DOHH2 (cell line): ENCODE data around the gene CNDP1.

Experiments used
- H3F3A ChIP-seq: fragments of 200-600 bp; sonication (generic), shearing (Covaris generic); 2 replicates; pipeline ENCODE4 v1.6.0; 2016; ENCODE audit warnings: antibody characterized with exemption, mild to moderate bottlenecking; ENCODE audit not compliant: control insufficient read depth, insufficient read depth
- H3K27ac ChIP-seq: fragments of 200-600 bp; sonication (generic); 2 replicates; pipeline ENCODE4 v1.5.1; 2014; ENCODE audit warnings: low read depth, mild to moderate bottlenecking, low read length, moderate library complexity
- H3K27me3 ChIP-seq: fragments of 200-600 bp; sonication (generic); 2 replicates; pipeline ENCODE4 v1.6.1; 2014; ENCODE audit warnings: mild to moderate bottlenecking, low read length, mixed read lengths; ENCODE audit not compliant: control insufficient read depth
- H3K36me3 ChIP-seq: fragments of 200-600 bp; sonication (generic); 2 replicates; pipeline ENCODE4 v1.6.1; 2014; ENCODE audit warnings: mild to moderate bottlenecking, low read length, moderate library complexity, mixed read lengths; ENCODE audit not compliant: control insufficient read depth
- H3K4me1 ChIP-seq: fragments of 200-600 bp; sonication (generic); 2 replicates; pipeline ENCODE4 v1.6.1; 2014; ENCODE audit warnings: mild to moderate bottlenecking, low read length, mixed read lengths; ENCODE audit not compliant: control insufficient read depth
- H3K4me2 ChIP-seq: fragments of 200-600 bp; sonication (generic); 2 replicates; pipeline ENCODE4 v1.6.0; 2014; ENCODE audit warnings: mild to moderate bottlenecking, low read length, moderate library complexity
- H3K4me3 ChIP-seq: fragments of 200-600 bp; sonication (generic); 2 replicates; pipeline ENCODE4 v1.5.1; 2014; ENCODE audit warnings: mild to moderate bottlenecking, low read length, mixed read lengths
- H3K79me2 ChIP-seq: fragments of 200-600 bp; sonication (generic); 2 replicates; pipeline ENCODE4 v1.6.1; 2014; ENCODE audit warnings: mild to moderate bottlenecking, low read length, mixed read lengths; ENCODE audit not compliant: control insufficient read depth
- H3K9me2 ChIP-seq: fragments of 200-600 bp; sonication (generic); replicated peaks from 2 replicates; pipeline ENCODE4 v1.6.1; 2014; ENCODE audit warnings: mild to moderate bottlenecking, low read length, mixed read lengths; ENCODE audit not compliant: control insufficient read depth
- H3K9me3 ChIP-seq: fragments of 200-600 bp; sonication (generic); 2 replicates; pipeline ENCODE4 v1.6.1; 2014; ENCODE audit warnings: antibody characterized with exemption, low read length, mixed read lengths; ENCODE audit not compliant: control insufficient read depth, insufficient read depth
- H4K20me1 ChIP-seq: fragments of 200-600 bp; sonication (generic); 2 replicates; pipeline ENCODE4 v1.6.0; 2014; ENCODE audit warnings: low read depth, mild to moderate bottlenecking, antibody characterized with exemption, low read length, moderate library complexity; ENCODE audit not compliant: control insufficient read depth, insufficient read depth
- EZH2phosphoT487 ChIP-seq: fragments of 200-600 bp; sonication (generic); IDR thresholded peaks from 2 replicates; pipeline ENCODE4 v1.6.1; 2017; ENCODE audit warnings: borderline replicate concordance, mild to moderate bottlenecking, antibody characterized with exemption, low read length, moderate library complexity, mixed read lengths
- TF ChIP-seq, protein P1 (sequence below): fragments of 200-600 bp; sonication (generic); IDR thresholded peaks from one replicate; pipeline ENCODE4 v1.5.1; 2014; ENCODE audit warnings: antibody characterized with exemption, mild to moderate bottlenecking, low read depth, low read length; ENCODE audit not compliant: poor library complexity, severe bottlenecking

The CNDP1 gene

DNA sequence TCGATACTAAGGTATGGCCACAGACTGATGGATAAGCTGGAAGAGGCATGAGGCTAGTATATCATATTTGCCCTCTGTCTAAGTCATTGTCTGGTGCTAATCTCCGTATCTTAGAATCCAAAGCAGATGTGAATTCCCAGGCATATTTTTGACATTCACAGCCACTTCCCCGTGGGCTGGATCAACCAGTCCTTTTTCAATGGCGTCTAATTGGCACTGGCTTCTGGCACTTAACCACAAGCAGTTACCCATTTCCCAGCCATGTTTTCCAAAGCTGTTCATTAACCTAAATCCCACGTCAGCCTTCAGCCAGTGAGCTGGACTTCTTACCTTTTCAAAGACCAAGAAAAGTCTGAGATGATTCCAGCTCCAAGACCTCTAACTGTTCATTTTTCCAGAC lies 42.7 kb downstream of the CNDP1 start:
- Histone ChIP-seq H3K9me3 (no peaks in the 10 kb centered on the region), H3K9me2 (no peaks in the 10 kb centered on the region), H3F3A (no peaks in the 10 kb centered on the region), H3K4me1 (no peaks in the 10 kb centered on the region), H3K4me3 (no peak overlapping the region), H3K27me3 (peaks cover 22% of the 10 kb centered on the region), H3K4me2 (no peak overlapping the region), H3K79me2 (no peaks in the 10 kb centered on the region), H3K27ac (no peak overlapping the region), H4K20me1 (no peaks in the 10 kb centered on the region), H3K36me3 (no peaks in the 10 kb centered on the region)
- TF ChIP-seq, protein P1, sequence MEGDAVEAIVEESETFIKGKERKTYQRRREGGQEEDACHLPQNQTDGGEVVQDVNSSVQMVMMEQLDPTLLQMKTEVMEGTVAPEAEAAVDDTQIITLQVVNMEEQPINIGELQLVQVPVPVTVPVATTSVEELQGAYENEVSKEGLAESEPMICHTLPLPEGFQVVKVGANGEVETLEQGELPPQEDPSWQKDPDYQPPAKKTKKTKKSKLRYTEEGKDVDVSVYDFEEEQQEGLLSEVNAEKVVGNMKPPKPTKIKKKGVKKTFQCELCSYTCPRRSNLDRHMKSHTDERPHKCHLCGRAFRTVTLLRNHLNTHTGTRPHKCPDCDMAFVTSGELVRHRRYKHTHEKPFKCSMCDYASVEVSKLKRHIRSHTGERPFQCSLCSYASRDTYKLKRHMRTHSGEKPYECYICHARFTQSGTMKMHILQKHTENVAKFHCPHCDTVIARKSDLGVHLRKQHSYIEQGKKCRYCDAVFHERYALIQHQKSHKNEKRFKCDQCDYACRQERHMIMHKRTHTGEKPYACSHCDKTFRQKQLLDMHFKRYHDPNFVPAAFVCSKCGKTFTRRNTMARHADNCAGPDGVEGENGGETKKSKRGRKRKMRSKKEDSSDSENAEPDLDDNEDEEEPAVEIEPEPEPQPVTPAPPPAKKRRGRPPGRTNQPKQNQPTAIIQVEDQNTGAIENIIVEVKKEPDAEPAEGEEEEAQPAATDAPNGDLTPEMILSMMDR, result no peak
- no peak for TF ChIP-seq EZH2phosphoT487

GRCh38 chr18:74579496-74580065 lies 45.3 kb downstream of the CNDP1 start:
- H3K36me3 ChIP-seq, result no peaks in the 10 kb centered on the region
- H3K79me2 ChIP-seq, result no peaks in the 10 kb centered on the region
- H3K27me3 ChIP-seq, result peaks cover 22% of the 10 kb centered on the region
- H3K9me3 ChIP-seq, result no peaks in the 10 kb centered on the region
- no peaks in the 10 kb centered on the region for H3K9me2 ChIP-seq
- H3K27ac ChIP-seq, result no peak overlapping the region
- TF ChIP-seq, protein P1, result no peak
- no peak for TF ChIP-seq EZH2phosphoT487
- H3F3A ChIP-seq, result no peaks in the 10 kb centered on the region
- no peak overlapping the region for H3K4me2 ChIP-seq
- no peaks in the 10 kb centered on the region for H3K4me1 ChIP-seq
- H3K4me3 ChIP-seq, result no peak overlapping the region
- no peaks in the 10 kb centered on the region for H4K20me1 ChIP-seq

DNA sequence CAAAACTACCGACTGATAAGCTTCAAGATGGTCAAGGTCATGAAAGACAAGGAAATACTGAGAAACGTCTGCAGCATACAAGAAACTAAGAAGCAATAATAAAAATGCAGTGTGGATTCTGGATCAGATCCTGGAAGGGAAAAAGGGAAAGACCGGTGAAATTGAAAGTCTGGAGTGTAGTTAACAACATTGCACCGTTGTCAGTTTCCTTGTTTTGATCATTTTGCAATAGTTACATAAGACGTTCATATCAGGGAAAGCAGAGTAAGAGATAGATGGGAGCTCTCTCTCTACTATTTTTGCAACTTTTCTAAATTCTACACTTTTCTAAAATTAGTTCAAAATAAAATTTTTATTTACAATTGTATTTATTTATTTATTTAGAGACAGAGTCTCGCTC lies 48.3 kb downstream of the CNDP1 start:
- no peaks in the 10 kb centered on the region for H4K20me1 ChIP-seq
- H3K27ac ChIP-seq, result no peak overlapping the region
- H3K9me3 ChIP-seq, result no peaks in the 10 kb centered on the region
- no peaks in the 10 kb centered on the region for H3K9me2 ChIP-seq
- H3K79me2 ChIP-seq, result no peaks in the 10 kb centered on the region
- no peak for TF ChIP-seq EZH2phosphoT487
- TF ChIP-seq, protein P1, result no peak
- no peaks in the 10 kb centered on the region for H3K36me3 ChIP-seq
- H3K4me2 ChIP-seq, result no peak overlapping the region
- H3K4me1 ChIP-seq, result no peaks in the 10 kb centered on the region
- peaks cover 14% of the 10 kb centered on the region for H3K27me3 ChIP-seq
- no peak overlapping the region for H3K4me3 ChIP-seq
- H3F3A ChIP-seq, result no peaks in the 10 kb centered on the region
